Stimulated activated CD4-positive, alpha-beta T cell treated with anti-CD3 and anti-CD28 coated beads, Interleukin-12 subunit alpha, Interleukin-12 subunit beta, amount 100 ng/mL, for 48 hours (primary cell): ENCODE data around the gene WDR73.

ENCODE experiments used
- DNase-seq, 3 donors: peaks; one replicate each; pipeline ENCODE4 v3.0.0-alpha.2; 2020; ENCODE audit warnings: low read depth in 2 of 3, low spot score in 1 of 3

WDR73 gene

GRCh38 chr15:84620626-84621025 lies 33.5 kb downstream of the WDR73 start:
- no peak for DNase-seq

DNA sequence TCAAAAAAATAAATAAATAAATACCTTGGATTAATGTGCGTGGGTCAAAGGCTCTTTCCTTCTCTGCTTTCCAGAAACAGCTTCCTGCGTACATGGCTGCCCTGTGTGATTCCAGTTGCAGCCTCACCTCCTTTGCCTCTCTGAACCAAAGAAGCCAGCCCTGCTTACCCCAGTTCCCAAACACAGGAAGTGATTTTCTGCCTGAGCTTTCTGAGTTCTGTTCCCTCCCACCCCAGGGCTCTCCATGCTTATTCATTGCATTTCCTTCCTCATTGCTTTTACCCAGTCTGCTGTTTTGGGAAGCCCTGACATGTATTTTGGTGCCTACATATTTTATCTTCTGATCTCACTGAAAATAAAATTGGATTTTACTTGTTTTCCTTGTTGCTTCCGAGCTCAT lies 37.8 kb downstream of the WDR73 start:
- no peak for DNase-seq

DNA sequence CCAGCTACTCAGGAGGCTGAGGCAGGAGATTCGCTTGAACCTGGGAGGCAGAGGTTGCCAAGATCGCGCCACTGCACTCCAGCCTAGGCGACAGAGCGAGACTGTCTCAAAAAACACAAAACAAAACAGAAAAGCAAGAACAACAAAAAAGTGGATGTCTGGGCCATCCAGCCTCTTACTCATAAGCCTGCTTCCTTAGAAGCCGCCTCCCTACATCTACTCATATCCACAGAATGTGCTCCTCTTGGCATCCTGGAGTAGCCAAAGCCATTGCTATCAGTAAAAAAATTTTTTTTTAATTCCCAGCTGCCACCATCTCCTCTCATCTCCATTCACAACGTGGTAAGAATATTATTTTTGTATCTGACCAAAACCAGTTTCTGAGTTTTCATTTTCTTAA lies 42.5 kb downstream of the WDR73 start:
- DNase-seq: no peak

DNA sequence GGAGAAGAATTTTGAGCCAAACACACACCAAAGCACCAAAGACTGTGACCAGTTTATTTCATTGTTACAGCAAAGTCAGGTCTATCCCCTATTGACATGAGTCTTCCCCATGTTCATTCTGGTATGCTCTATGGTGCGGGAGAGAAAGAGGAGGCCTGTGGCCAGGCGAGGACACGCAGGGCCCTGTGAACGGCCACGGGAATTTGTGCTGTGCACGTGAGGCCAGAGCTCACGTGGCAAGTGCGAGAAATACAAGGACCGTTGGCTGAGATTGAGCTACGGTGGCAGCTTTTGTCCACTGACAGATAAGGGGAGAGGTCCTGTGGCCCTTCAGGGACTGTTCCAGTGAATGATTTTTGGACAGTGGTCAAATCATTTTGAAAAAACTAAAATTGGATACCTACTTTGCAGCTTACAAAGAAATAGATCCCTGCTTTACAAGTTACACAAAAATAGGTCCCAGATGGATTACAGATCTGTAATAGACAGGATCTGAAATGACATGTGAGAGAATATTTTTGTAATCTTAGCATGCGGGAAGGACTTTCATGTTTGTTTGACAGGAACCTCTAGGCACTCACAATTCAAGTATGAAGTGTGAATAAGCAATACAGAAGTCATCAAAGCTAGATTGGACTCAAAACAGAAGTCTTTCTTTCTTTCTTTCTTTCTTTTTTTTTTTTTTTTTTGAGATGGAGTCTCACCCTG lies 44.1 kb downstream of the WDR73 start:
- no peak for DNase-seq

- DNase-seq: no peak
Observed at GRCh38 chr15:84608707-84609284, 45.3 kb downstream of the WDR73 start.

DNA sequence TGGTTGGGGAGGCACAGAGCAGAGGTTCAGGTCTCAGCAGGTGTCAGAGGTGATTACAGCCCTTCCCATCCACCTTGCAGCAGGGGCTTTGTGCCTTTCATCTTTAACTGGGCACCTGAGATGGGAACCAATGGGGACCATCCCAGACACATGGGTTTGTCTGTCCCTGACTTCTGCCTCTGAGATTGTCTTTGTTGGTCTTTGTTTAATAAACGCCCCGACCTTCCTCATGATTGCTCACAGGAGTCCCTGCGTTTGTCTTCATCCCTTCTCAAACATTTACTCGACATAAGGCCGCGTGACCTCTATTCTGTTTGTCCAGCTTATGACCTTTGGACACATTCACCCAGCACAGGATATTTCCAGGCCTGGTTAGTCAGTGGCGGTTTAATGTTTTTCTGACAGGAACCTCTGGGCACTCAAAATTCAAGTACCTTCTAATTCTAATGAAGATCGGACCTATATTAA lies 47.4 kb downstream of the WDR73 start:
- no peak for DNase-seq

DNA sequence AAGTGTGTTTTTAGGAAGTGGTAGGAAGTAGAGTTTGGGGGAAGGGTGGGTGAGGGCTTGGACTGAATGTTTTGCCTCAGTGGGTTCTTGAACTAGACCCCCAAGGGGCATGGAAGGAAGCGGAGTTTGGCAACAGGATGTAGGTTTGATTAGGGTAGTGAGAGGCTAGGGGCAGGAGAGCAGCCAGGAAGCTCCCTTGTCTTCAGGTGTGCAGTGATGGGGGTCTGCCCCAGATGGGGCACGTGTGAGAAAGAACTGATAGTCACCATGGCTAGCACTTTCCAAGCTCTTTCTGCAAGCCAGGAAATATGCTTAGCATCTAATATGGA lies 48.6 kb downstream of the WDR73 start:
- DNase-seq: no peak

DNA sequence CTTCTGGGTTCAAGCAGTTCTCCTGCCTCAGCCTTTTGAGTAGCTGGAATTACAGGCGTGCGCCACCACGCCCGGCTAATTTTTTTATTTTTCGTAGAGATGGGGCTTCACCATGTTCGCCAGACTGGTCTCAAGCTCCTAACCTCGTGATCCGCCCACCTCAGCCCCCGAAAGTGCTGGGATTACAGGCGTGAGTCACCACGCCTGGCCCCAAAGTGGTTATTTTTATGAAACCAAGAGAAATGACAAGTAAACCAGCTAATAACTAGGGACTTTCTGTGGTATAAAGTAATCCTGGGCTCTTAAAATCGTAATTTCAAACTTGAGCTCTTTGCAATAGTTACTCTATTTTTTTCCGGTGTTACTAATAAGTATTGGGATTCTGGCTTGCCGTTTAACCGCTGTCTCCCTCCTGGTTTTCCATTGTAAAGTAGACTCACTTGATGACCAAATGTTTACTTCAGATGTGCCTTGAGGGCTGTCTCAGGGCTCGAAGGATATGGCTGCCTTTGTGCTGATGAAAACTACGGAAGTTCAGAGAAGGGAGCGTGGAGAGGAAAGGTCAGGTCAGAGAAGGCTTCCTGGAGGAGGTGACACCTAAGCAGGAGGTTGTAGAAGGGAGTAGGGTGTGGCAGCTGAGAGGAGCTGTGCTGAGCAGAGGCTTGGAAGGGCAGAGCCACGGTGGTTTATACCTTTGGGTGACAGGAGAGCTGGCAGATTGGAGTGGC lies 49.1 kb downstream of the WDR73 start:
- DNase-seq: peak; percentile 44 to 70 (median 46)

GRCh38 chr15:84603630-84604379 lies 50.3 kb downstream of the WDR73 start:
- DNase-seq: no peak

- no peak for DNase-seq
Observed at GRCh38 chr15:84601555-84601838, 52.6 kb downstream of the WDR73 start.

GRCh38 chr15:84600687-84601554 lies 53.2 kb downstream of the WDR73 start, which contains the start of gene ZSCAN2:
ZSCAN2 (plus strand) TSS chr15:84601009; CDS start chr15:84603928, 2,919 bp downstream.
- peak; percentile 88 to 92 (median 92) for DNase-seq

DNA sequence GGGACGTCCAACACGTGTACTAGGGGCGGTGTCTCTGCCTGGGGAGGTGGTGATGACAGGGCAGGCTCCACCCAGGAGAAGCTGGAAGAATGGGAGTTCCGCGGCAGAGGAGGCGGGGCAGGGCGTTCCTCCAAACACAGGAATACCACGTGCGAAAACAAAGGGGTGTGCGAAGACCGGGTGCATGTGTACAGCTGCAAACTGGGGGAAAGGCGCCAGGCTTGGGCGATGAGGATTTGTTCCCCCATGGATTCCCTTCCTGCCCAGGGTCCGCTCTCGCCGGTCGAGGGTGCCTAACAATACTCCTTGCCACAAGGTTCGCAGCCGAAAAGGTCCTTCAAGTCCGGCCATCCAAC lies 53.8 kb downstream of the WDR73 start:
- DNase-seq: peak in 2 of 3 donors; percentile 41 to 58

DNA sequence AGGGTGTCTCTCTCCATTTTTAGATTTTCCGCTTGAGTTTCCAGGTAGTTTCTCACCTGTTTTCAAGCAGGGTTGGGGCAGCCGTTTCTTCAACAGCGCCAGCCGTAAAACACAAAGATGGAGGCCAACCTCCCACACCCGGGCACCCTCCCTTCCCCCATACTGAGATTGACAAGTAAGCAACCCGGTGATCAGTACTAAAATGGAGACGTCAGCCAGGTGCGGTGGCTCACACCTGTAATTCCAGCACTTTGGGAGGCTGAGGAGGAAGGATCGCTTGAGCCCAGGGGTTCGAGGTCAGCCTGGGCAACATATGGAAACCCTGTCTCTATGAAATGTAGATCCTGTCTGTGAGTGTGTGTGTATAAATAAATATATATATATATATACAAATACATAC lies 54.2 kb downstream of the WDR73 start:
- DNase-seq: no peak

DNA sequence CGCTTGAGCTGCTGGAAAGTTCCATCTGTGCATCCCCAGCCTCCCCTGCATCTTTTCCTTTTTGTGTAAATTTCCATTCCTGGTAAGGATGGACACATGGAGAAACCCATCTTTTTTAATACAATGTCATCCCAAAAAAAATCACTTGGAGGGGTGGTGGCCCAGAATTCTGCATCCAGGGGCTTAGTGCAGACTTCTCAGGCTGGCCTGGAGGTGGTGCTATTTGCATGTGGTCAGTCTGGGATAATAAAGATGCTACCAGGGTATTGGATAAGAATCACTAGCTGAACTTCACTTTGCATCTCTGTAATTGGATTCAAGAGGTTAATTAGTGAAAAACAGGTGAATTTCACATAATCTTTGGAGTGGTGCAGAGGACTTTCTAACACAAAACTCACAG lies 55.1 kb downstream of the WDR73 start:
- peak in 1 of 3 donors; percentile 30 for DNase-seq

GRCh38 chr15:84598250-84598649 lies 55.8 kb downstream of the WDR73 start:
- DNase-seq: no peak

DNA sequence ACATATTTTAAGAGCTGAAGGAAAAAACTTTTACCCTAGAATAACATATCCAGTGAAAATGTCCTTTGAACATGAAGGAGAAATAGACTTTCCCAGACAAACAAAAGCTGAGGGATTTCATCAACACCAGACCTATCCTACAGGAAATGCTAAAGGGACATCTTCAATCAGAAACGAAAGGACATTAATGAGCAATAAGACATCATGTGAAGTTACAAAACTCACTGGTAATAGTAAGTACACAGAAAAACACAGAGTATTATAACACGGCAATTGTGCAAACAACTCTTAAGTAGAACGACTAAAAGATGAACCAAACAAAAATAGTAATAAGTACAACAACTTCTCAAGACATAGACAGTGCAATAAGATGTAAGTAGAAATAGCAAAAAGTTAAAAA lies 56.8 kb downstream of the WDR73 start:
- DNase-seq: no peak

DNA sequence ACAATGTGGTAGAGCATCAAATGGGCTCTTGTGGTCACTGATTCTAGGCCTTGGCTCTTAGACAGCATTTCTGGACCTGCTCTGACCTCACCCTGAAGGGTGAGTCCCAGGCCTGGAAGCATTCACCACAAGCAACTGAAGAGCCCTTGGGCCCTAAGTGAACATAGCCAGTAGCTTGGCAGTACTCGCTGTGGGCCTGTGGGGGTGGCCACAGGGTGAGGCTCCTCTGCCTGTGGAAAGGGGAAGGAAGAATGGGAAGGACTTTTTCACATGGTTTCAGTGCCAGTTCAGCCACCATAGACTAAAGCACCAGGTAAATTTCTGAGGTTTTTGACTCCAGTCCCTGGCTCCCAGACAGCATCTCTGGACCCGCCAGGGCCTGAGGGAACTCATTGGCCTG lies 58.4 kb downstream of the WDR73 start:
- no peak for DNase-seq

GRCh38 chr15:84594617-84595290 lies 59.3 kb downstream of the WDR73 start:
- no peak for DNase-seq

DNA sequence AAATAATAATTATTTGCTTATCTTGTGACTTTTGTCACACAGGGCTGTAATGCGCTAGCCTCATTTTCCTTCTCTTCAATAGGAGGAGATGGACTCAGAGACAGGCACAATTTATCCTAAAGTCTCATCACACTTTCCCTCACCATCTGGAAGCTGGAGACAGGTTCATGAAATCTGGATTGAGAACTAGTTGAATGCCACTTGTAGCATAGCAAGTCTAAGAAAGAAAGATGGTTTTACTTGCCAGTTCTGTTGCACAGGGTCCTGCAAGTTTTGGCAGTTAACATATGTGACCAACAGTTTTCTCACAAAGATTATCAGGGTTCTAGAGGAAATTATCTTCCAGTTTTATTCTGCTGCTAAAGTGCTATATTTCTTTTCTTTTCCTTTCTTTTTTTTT lies 62.3 kb downstream of the WDR73 start:
- no peak for DNase-seq

- no peak for DNase-seq
Observed at GRCh38 chr15:84590406-84590805, 63.7 kb downstream of the WDR73 start.
